ENCODE results near the gene BBLN. TPM values are rescaled to one million over a fixed set of nuclear protein-coding genes. Genes with fewer than 3 reads are reported as not detected.

The BBLN gene
- total and polyA plus RNA-seq, 2 of the 4 experiments (the other 2 are of a cell fraction), result 25.1 to 103 TPM

DNA sequence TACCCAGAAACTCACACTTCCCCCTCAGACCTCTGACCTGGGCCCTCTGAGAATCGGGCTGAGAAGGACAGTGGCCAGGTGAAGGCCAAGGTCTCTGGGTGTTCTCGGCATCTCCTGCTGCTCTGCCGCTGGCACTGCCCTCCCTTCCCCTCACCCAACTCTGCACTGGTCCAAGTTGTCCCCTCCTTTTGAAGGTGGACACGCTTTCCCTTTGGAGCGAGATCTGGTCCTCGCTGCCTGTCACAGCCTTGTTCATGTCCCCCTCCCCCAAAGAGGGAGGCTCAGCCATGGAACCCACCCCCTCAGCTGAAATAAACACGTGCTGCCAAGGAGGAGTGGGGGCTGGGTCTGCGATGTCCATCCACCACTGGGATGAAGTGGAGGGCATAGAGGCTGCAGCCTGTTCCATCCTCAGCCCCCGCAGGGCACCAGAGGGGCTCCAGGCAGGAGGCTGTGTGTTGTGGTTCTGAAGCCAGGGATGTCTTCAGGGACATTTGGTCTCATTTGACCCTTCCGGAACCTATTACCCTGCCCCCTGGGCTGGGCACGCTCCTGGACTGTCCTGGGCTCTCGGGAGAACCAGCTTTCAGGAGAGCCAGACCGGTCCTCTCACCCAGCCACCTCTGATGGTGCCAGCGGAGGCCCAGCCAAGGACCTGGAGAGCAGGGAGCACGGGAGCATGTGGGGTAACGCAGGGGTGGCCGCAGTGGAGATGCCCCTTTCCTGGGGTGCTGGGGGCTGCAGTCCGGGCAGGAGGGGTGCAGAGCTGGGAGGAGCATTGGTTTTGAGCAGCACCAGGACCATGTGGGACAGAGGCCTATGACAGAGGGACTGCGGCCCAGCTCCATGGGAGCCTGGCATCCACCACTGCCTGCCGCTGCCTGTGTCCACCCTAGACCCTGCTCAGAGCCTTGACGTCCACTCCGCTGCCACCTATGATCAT lies 15.6 kb upstream of the BBLN start:
- no peak overlapping the region for H3K56ac ChIP-seq (ENCODE audit: extremely low read depth, insufficient read depth, low read length)
- 0 out of 2 replicates have a peak, but pooled peaks cover 2% of the 10 kb centered on the region for H3K9me1 ChIP-seq (ENCODE audit: insufficient read depth, low read length)
- 0 out of 2 replicates have a peak overlapping the region, but pooled peaks have one; percentile 28 for H2AK5ac ChIP-seq (ENCODE audit: low read depth, low read length)
- intact Hi-C loops (cut with micrococcal nuclease) (no loop called here), dilution Hi-C loops (cut with HindIII; ENCODE audit: low sequenced_read_pairs, unreplicated experiment) (no loop called here), in situ Hi-C loops (cut with MboI; ENCODE audit: low sequenced_read_pairs) (no loop called here)
- H2AK9ac ChIP-seq (replicated peaks; ENCODE audit: low read depth, low read length, poor library complexity), result peak overlapping the region; percentile 78
- H2BK15ac ChIP-seq (ENCODE audit: low read depth, low read length), result no peak overlapping the region
- H2AFZ ChIP-seq (replicated peaks; ENCODE audit: low read length, poor library complexity), result peak overlapping the region; percentile 32
- 83% methylated on average over 7 of the region's 22 CpGs; no CpG with 5 or more reads in 1 of the 2 experiments for WGBS, 2 experiments (ENCODE audit: extremely low coverage in 2 of 2, insufficient read length in 1 of 2)
- no peak overlapping the region for H3K9ac ChIP-seq (ENCODE audit: low read depth, low read length)
- H3K36me3 ChIP-seq (ENCODE audit: control insufficient read depth, insufficient read depth, low read length), result no peaks in the 10 kb centered on the region
- H3K14ac ChIP-seq (replicated peaks; ENCODE audit: low read depth, low read length), result no peak overlapping the region
- H3K4me3 ChIP-seq (ENCODE audit: insufficient read depth, low read depth, low read length), result no peak overlapping the region
- no TSS peak for BruUV-seq (replicated peaks)
- H3K27ac ChIP-seq (ENCODE audit: insufficient read depth, low read length), result no peak overlapping the region
- no peak for TF ChIP-seq RAD21 (IDR thresholded peaks at IDR 0.05; ENCODE audit: low read length)
- H3K4me2 ChIP-seq (ENCODE audit: low read depth, low read length), result no peak overlapping the region
- no peak overlapping the region for H4K8ac ChIP-seq (ENCODE audit: low read depth in 2 of 2, low read length in 2 of 2)
- H2BK20ac ChIP-seq (ENCODE audit: low read depth, low read length), result no peak overlapping the region
- DNase-seq (no peak), ATAC-seq (ENCODE audit: low read depth) (no peak)
- no peak overlapping the region for H3K4ac ChIP-seq (ENCODE audit: low read depth, low read length)
- ChIA-PET CTCF (no interaction called here), POLR2A (ENCODE audit: unreplicated experiment) (no interaction called here)
- peaks cover 4% of the 10 kb centered on the region; the same call in 1 of the 2 replicates for H3K27me3 ChIP-seq (ENCODE audit: control insufficient read depth, insufficient read depth, low read length)
- no peak overlapping the region for H3K23ac ChIP-seq (ENCODE audit: low read depth, low read length)
- H3K9me3 ChIP-seq (ENCODE audit: control insufficient read depth, insufficient read depth, low read length), result no peaks in the 10 kb centered on the region
- H3K18ac ChIP-seq (ENCODE audit: low read depth, low read length), result no peak overlapping the region
- no peak overlapping the region for H4K5ac ChIP-seq (ENCODE audit: low read depth, low read length)
- H2BK120ac ChIP-seq (ENCODE audit: low read depth, low read length), result no peak overlapping the region
- H3K79me1 ChIP-seq (ENCODE audit: low read depth in 1 of 2, low read length in 2 of 2), result no peaks in the 10 kb centered on the region
- H3K4me1 ChIP-seq (ENCODE audit: control insufficient read depth, insufficient read depth, low read length), result no peaks in the 10 kb centered on the region
- H4K91ac ChIP-seq (ENCODE audit: insufficient read depth, low read depth, low read length), result no peak overlapping the region
- H4K20me1 ChIP-seq (ENCODE audit: insufficient read depth, low read length), result no peaks in the 10 kb centered on the region; the same call in 1 of the 2 replicates
- no peak overlapping the region for H2BK5ac ChIP-seq (ENCODE audit: low read depth, low read length, poor library complexity, severe bottlenecking)
